Fibroblast of upper back skin (primary cell): ENCODE results near the gene SLC25A51.
A peak's percentile ranks its signal among the peaks of the same experiment; 100 is the strongest.

Source experiments
- DNase-seq: peaks from one replicate; pipeline ENCODE4 v3.0.0-alpha.2; 2013

SLC25A51 gene

DNA sequence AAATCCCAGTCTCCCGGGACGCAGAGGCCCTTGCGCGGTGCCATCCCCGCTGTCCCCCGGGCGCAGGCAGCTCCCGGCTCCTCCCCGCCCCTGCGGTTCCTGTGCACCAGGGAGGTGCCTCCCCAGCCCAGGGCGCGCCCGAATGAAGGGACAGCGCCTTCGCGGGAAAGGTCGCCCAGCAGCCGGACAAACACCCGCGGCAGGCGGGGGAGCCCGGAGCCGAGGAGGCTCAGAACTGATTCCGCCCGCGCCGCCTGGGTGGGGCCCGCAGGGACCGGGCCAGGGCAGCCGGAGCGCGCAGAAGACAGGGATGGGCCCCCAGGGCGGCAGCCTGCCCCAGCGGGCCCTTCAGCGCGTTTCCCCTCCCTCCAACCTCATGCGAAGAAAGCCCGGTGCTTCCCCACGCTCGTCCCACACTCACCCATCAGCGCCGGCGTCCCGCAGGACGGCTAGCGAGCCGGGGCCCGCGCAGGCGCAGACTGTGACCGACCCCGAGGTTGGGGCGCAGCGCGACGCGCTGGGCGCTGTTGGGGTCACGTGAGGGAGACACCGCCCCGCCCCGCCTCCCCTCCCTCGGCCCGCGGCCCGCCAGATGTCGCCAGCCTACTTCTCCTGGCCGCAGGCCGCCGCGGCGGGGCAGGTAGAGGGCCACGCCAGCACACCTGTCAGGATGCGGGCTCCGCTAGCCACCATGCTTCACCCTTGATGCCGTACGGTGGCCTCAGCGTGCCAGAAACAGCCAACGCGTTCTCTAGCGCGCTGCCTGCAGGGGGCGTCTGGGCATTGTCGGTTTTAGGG is at the start of gene SLC25A51:
Gene SLC25A51, minus strand, starts transcription at position 481 of the 798 bp plus-strand sequence. CDS start 15,577 bp downstream, outside the sequence.
- DNase-seq: peak; percentile 92

GRCh38 chr9:37953206-37953774 is 49.4 kb upstream of the SLC25A51 start:
- no peak for DNase-seq

DNA sequence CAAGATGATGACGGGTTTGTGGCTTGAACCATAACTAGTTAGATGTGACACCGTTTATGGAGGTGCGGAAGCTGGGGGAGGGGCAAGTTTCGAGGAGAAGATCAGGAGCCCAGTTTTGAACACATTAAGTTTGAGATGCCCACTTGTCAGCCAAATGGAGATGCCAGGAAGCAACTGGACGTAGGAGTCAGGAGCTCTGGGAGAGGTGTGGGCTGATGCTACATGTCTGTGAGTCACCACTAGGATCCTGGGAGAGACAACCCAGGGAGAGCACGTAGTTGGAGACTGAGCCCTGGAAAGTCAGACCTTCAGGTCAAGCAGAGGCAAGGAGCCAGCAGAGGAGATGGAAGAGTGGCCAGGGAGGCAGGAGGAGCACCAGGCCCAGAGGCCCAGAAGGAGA is 48.8 kb upstream of the SLC25A51 start:
- peak; percentile 67 for DNase-seq

- no peak for DNase-seq
Observed at GRCh38 chr9:37951671-37952449, 47.9 kb upstream of the SLC25A51 start.

DNA sequence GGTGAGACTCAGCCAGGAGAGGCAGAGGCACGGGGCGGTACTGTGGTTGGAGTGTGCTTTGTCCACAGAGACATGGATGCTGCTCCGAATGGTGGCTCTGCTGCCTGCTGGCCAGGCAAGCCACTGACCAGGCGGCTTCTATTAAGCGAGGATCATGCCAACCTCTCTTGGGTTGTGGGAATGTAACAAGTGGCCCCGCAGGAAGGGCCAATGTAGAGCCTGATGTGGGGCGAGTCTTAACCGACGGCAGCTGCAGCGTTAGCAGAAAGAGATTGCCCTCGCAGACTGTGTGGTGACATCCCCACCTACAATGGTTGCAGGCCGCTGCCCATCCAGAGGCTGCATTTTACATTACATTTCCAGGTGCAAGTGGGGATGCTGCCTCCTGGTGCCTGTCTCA is 46.6 kb upstream of the SLC25A51 start:
- DNase-seq: no peak

DNA sequence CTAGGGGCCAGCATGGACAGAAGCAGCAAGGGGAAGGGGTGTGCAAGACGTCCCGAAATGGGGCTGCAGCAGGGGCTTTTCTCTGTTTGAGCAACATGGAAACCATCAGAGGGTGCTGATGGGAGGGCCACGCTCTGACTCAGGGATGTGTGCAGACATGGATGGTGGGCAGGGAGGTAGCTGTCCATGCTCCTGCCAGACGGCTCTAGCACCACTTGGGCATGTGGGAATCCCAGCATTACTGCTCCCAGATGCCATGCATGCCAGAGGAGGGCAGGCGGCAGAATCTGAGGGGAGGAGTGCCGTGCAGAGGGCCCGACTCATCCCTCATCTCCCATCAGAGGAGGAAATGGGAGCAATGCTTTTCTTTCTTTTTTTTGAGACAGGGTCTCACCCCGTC is 45.6 kb upstream of the SLC25A51 start:
- DNase-seq: no peak

DNA sequence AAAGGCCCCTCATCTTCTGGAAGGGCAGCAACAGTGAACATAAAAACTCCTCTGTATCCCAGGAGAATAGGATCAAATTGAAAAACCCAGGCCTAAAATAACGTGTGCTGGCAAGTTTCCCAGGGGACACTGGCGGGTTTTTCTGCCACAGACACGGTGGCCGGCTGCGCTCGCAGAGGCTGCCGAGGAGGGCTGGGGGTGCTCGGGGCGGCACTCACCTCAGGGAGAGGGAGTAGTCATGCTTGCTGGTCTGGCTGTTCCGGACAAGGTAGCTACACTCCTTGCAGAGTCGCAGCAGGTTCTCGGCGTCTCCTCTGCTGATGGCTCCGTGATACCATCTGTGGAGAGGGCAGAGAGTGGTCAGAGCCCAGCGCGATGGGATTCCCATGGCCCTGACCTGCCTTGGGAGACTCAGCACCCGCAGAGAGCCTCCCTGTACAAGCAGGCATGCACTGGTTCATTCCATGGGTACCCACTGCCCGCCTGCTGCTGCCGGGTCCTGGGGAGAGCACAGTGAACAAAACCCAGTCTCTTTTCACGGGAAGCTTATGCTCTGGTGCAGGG is 44.6 kb upstream of the SLC25A51 start:
- no peak for DNase-seq

- DNase-seq: no peak
Observed at GRCh38 chr9:37947977-37948376, 44.0 kb upstream of the SLC25A51 start.

- DNase-seq: no peak
Observed at GRCh38 chr9:37947471-37947870, 43.5 kb upstream of the SLC25A51 start.

DNA sequence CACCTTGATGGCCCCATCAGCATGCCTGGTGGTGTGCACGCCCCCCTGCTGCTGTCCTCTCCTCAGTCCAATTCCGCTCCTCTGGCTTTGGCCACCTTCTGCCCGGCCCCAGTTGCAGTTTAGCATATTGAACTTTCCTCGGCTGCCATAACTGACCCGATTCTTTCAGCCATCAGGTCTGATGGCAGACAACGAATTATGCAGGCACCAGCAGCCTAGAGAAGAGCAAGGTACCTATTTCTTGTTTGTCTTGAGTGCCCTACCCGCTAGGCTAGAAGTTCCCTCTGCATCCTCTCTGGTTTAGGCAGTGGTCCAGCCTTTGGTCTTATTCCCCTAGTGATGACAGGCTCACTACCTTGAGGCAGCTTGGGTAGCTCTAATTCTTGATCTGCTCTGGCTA is 43.0 kb upstream of the SLC25A51 start:
- no peak for DNase-seq

GRCh38 chr9:37946041-37946440 is 42.1 kb upstream of the SLC25A51 start:
- DNase-seq: no peak

DNA sequence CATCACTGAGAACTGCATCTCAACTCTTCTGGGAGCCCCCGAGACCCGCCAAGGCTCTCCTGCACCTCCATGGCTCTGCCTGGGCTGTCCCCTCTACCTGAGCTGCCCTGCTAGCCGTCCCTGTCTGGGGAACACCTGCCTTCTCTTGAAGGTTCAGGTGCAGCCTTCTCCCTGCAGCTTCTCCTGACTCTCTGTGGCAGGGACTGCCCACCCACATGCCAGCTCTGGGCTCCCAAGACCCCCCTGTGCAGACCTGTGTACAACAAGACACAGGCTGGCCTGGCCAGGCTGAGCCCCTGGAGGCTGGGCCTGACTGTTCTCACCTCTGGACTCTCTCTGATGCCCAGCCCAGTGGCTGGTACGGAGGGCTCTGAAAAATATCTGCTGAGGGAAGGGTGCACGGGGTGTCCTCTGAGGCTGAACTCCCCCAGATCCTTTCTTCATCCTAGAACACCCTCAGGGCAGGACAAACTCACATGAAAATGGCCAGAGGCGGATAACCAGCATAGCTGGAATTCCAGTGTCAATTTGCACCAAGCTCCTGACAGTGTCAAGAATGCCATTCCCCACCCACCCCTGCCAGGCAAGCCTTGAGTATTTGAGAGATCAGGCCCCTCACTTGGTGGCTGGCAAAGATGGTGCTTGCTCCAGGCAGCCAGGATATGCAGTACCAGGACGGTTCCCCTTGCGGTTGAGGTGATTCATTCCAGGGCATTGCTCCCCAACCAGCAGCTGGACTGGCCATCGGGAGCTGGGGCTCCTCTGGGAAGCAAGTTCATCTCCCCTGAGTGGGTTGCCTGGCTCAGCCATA is 40.9 kb upstream of the SLC25A51 start:
- no peak for DNase-seq

GRCh38 chr9:37944266-37944650 is 40.3 kb upstream of the SLC25A51 start:
- no peak for DNase-seq

DNA sequence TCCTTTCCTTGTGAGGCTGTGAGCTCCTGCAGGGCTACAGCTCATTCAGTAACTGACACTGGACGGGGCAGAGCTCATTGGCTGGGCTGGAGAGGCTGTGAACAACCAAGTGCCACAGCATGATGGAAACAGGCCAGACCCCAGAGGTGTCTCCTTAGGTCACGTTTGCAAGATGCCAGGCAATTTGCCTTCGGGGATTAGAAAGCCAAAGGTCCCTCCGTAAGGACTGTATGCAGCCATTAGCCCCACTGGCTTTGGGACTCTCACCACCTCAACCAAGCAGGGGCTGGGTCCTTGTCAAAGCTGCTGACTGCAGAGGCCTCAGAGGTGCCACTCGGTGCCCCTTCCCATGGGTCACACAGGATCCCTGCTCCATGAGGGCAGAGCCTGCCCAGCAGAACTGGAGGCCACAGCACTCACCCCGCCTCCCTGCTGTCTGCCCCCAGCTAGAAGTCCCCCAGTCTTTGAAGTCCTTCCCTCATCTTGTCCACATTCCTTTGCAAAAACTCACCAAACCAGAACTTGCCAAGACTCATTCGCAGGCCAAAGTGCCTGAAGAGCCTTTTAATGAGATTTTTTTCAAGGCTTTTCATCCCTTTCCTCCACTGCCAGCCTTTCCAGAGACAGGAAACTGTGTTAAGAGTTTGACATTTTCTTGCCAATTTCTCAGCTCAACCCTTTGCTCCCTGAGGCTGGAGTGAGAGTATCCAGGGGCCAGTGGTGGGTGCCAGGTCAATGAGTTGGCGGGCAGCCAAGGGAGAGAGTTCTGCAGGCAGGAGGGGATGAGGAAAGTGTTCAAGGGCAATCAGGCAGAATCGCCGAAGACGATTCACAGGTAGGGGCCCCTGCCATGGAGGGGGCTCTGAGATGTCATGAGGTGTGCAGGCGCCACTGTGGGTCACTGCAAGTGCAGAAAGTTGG is 39.7 kb upstream of the SLC25A51 start:
- DNase-seq: peak; percentile 96

DNA sequence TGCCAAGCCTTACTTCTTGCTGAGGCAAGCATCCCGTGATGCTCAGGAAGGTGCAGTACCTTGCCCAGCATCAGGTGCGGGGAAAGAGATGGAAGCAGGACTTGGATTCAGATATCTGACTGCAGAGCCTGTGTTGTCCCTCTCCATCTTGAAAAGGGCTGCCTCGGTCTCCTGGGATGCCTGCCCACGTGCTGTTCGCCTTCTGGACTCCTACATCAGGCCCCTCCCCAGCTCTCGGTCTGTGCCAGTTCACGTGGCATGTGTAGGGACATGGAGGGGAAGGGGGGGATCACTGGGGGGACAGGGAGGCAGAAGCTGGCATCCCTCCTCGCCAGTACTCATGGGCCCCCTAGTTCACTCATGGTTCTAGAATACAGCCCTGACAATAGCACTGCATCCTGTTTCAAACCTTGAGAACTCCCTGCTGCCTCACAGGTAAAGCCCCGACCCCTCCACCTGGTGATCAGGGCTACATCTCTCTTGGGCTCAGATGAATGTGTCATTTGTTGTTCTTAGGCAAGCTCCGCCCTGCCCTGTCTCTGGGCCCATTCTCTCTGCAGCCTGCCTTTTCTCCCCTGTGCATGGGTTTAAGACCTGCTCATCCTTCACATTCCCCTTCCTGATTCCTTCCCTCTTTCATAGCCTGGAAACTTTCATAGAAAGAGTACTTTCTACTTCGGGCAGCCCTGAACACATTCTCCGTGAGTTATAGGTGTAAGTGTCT is 38.9 kb upstream of the SLC25A51 start:
- no peak for DNase-seq

DNA sequence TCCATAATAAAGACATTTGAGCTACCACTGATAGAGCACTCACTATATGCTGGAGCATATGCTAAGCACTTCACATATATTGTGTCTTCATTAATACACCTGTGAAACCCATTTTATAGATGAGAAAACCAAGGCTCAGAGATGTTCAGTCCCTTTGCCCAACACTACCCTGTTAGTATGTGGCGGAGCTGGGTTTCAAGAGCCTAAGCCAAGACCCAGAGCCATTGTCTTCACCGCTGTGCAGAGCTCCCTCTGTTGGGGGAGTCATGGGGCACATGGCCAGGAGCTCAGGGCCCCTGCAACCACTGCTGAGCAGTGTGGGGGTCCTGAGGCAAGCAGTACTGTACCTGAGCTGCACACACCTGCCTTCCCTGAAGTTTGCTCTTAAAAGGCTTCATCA is 37.3 kb upstream of the SLC25A51 start:
- DNase-seq: no peak

- DNase-seq: no peak
Observed at GRCh38 chr9:37939575-37940095, 35.7 kb upstream of the SLC25A51 start.

DNA sequence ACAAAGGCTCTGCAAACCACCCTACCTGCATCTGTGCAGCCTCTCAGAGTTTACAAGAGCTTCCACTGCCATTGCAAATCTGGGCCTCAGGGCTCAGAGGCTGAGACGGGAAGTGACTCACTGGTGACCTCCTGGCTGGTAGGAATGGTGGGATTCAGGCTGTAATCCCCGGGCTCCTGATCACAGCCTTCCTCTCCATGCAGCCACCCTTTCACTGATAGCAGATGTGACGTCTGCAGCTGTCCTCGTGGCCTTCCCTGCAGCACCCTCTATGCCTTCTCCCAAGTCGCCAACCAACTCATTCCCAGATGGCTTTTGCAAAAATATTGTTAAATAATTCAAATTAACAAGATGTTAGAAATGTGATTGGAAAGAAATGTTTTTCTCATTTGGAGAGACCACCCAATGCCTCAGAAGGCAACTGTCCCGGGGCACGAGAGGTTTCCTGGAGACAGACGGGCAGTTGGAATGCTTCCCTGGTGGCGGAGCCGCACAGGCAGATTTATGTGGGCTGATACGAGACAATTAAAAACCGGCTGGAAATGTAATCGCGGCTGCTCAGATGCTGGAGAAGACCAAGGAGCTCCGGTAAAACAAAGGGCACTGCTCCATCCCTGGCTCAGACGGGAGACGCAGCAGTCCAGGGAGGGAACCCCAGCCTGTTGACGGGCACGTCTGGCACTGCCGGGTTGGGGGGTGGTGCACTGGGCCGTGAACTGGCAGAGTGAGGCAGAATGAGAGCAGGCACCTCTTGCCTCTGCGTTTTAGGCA is 34.4 kb upstream of the SLC25A51 start:
- DNase-seq: peak; percentile 84

DNA sequence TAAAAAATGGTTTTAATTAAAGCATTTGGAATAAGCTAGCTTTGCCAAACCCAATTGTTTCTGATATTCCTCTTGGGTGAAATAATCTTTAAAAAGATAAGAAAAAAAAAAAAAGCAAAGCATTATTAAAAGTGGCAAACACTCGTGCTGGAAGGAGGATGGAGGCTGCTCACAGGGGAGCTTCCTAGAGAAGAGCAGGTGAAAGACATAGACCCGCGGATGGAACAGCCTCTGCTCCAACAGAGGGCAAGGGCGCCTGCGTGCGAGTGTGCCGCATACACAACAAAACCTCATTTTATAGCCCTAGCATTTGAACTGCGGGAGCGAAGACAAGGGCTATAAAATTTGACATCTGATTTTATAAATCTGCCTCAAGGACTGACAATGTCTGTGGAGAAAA is 33.4 kb upstream of the SLC25A51 start:
- DNase-seq: no peak

DNA sequence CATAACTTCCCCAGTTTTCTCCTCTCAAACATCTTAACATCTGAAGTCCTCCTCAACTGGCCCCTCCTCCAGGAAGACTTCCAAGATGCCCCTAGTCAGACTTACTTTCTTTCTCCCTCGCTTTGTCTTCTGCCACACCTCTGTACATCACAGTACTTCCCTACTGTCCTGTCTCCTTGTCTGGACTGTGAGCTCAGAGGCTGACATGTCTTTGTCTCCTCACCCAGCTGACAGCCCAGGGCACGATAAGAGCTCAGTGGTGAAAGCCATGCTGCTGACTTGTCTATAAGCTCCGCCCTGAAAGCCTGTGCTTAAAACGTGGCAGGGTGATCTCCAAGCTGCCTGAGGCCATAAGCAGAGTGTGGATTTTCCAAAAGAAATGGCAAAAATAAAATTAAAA is 33.0 kb upstream of the SLC25A51 start:
- DNase-seq: peak; percentile 71
